Measurements from ENCODE around the gene HIP1. TPM values are rescaled to one million over a fixed set of nuclear protein-coding genes. Genes with fewer than 3 reads are reported as not detected.
A peak's percentile ranks its signal among the peaks of the same experiment; 100 is the strongest.

The HIP1 gene
- polyA plus RNA-seq, 1 of the 3 experiments (the other 2 are of a cell fraction) = 11.3 TPM

- TF ChIP-seq GABPA (IDR thresholded peaks at IDR 0.05; ENCODE audit: low read depth) = no peak
- no peak for TF ChIP-seq MXI1 (IDR thresholded peaks at IDR 0.05; ENCODE audit: low read depth, low read length)
- no peak for TF ChIP-seq RCOR1 (IDR thresholded peaks at IDR 0.05; ENCODE audit: low read length)
- no peak for TF ChIP-seq REST (IDR thresholded peaks at IDR 0.05; ENCODE audit: low read depth, low read length)
- no peak for TF ChIP-seq TAF1 (IDR thresholded peaks at IDR 0.05; ENCODE audit: borderline replicate concordance, low read depth, low read length)
- no peak for TF ChIP-seq JUND (IDR thresholded peaks at IDR 0.05)
- no peak for TF ChIP-seq NRF1 (IDR thresholded peaks at IDR 0.05; ENCODE audit: low read depth, low read length)
- TF ChIP-seq RFX5 (IDR thresholded peaks at IDR 0.05; ENCODE audit: low read length) = no peak
- TF ChIP-seq SIN3A (IDR thresholded peaks at IDR 0.05; ENCODE audit: borderline replicate concordance, low read depth, low read length) = no peak
- TF ChIP-seq POLR2AphosphoS5 (IDR thresholded peaks at IDR 0.05; ENCODE audit: low read depth, low read length) = no peak
- no peak for TF ChIP-seq TCF12 (IDR thresholded peaks at IDR 0.05)
- no peak for TF ChIP-seq MEF2A (IDR thresholded peaks at IDR 0.05; ENCODE audit: borderline replicate concordance, low read depth)
- no peak for TF ChIP-seq CHD2 (IDR thresholded peaks at IDR 0.05; ENCODE audit: low read length, partially characterized antibody)
- TF ChIP-seq FOXM1 (IDR thresholded peaks at IDR 0.05; ENCODE audit: low read depth) = no peak
- no peak for TF ChIP-seq RXRA (IDR thresholded peaks at IDR 0.05; ENCODE audit: borderline replicate concordance, low read depth)
- no peak for TF ChIP-seq YY1 (IDR thresholded peaks at IDR 0.05; ENCODE audit: low read depth)
- no peak for TF ChIP-seq ZBTB33 (IDR thresholded peaks at IDR 0.05; ENCODE audit: borderline replicate concordance, low read depth)
- TF ChIP-seq SMC3 (IDR thresholded peaks at IDR 0.05; ENCODE audit: low read depth, low read length) = no peak
- H3K79me2 ChIP-seq (ENCODE audit: insufficient read depth) = no peaks in the 10 kb centered on the region
- DNase-seq = peak; percentile 57
- CTCF ChIA-PET = no interaction called here
- POLR2A ChIA-PET = no interaction called here
- no peaks in the 10 kb centered on the region for H3K9me2 ChIP-seq
- H3K9me3 ChIP-seq = no peaks in the 10 kb centered on the region
- H3K27me3 ChIP-seq (ENCODE audit: insufficient read depth) = no peaks in the 10 kb centered on the region
- no peaks in the 10 kb centered on the region for H4K20me1 ChIP-seq (ENCODE audit: insufficient read depth)
- H3K36me3 ChIP-seq (replicated peaks in 1 of 2; ENCODE audit: control insufficient read depth in 1 of 2, insufficient read depth in 2 of 2, low read length in 1 of 2) = no peaks in the 10 kb centered on the region
- no peak overlapping the region for H3K27ac ChIP-seq (ENCODE audit: low read depth in 2 of 2, low read length in 1 of 2)
- H2AFZ ChIP-seq (ENCODE audit: low read depth) = no peak overlapping the region
- no peak overlapping the region for H3K9ac ChIP-seq
- WGBS (ENCODE audit: low lambda C conversion rate) = 82% methylated on average over 9 of the region's 9 CpGs
- H3K4me2 ChIP-seq = no peak overlapping the region
- no peaks in the 10 kb centered on the region for H3F3A ChIP-seq (replicated peaks; ENCODE audit: insufficient read depth)
- no peak overlapping the region for H3K4me3 ChIP-seq (ENCODE audit: low read depth in 2 of 2, low read length in 1 of 2)
- H3K4me1 ChIP-seq (ENCODE audit: control insufficient read depth in 1 of 2, insufficient read depth in 2 of 2, low read depth in 1 of 2, low read length in 1 of 2) = no peaks in the 10 kb centered on the region; a peak in 1 of 4 replicates
Measured at GRCh38 chr7:75650681-75651080, 88.1 kb downstream of the HIP1 start.
